Lower lobe of right lung (tissue), 2 donors: ENCODE results near the gene ZNF439. TPM values are rescaled to one million over a fixed set of nuclear protein-coding genes. Genes with fewer than 3 reads are reported as not detected.
"Not testable (repeated sequence)": the region's sequence is repeated elsewhere in the genome, so short reads cannot be mapped to it uniquely, and the experiment has no call there.

Experiments used
- ATAC-seq, 2 donors: fragments of 200-7000 bp; cut with Tn5 transposase; one replicate each; pipeline ENCODE4 v1.9.1; 2020 to 2022; ENCODE audit warnings: mild to moderate bottlenecking in 2 of 2, moderate library complexity in 2 of 2
- DNase-seq: peaks from one replicate; pipeline ENCODE4 v3.0.0-alpha.2; 2020
- H3K27ac ChIP-seq: fragments of 200-600 bp; one replicate; pipeline ENCODE4 v1.8.0; 2022
- H3K27me3 ChIP-seq: fragments of 200-600 bp; one replicate; pipeline ENCODE4 v1.8.0; 2022; ENCODE audit warnings: low read depth
- H3K36me3 ChIP-seq: fragments of 200-600 bp; one replicate; pipeline ENCODE4 v1.8.0; 2022; ENCODE audit warnings: mild to moderate bottlenecking
- H3K4me1 ChIP-seq: fragments of 200-600 bp; one replicate; pipeline ENCODE4 v1.8.0; 2022
- H3K4me3 ChIP-seq: fragments of 200-600 bp; one replicate; pipeline ENCODE4 v1.8.0; 2022; ENCODE audit warnings: mild to moderate bottlenecking
- H3K9me3 ChIP-seq: fragments of 200-600 bp; one replicate; pipeline ENCODE4 v1.8.0; 2022
- intact Hi-C: fragments of 100-400 bp; cut with DNase I; formaldehyde crosslinking; loops from one replicate; pipeline ENCODE4 v1.11.0; 2022
- total RNA-seq: library from RNA; stranded (reverse); fragmentation: NEBNext Ultra II Directional; extraction: Animal tissue kit (Norgen Biotek cat#: 25700); gene quantifications from one replicate; pipeline ENCODE4 v1.2.1, GENCODE V29; 2021
- TF ChIP-seq, protein P1 (sequence below): fragments of 200-600 bp; IDR thresholded peaks from one replicate; pipeline ENCODE4 v1.8.0; 2022; ENCODE audit warnings: antibody characterized with exemption, mild to moderate bottlenecking
- donor health status: DM: no; HTN: yes; CAD: no; lungs with severe emphysema.

Gene ZNF439
- total RNA-seq, 1 donor from 2014 or later, result 11.2 TPM

DNA sequence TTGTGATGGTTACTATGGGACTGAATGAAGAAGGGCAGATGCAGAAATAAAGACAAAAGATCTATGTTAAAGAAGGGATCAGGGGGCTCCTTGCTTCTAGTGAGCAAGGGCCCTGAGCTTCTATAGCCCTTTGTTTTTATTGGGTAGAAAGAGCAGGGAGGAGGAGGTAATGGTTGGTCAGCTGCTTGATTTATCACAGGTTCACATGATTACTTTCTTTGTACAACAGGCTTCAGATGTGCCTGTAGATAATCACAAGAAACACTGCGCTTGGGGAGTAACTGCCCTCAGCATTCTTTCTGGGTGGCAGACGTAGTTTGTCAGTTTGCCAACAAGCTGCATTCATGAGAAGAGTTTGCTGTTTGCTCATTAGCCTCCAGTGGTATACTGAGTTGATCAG, 4.8 kb upstream of the ZNF439 start:
- ATAC-seq, result no peak
- TF ChIP-seq, protein P1, sequence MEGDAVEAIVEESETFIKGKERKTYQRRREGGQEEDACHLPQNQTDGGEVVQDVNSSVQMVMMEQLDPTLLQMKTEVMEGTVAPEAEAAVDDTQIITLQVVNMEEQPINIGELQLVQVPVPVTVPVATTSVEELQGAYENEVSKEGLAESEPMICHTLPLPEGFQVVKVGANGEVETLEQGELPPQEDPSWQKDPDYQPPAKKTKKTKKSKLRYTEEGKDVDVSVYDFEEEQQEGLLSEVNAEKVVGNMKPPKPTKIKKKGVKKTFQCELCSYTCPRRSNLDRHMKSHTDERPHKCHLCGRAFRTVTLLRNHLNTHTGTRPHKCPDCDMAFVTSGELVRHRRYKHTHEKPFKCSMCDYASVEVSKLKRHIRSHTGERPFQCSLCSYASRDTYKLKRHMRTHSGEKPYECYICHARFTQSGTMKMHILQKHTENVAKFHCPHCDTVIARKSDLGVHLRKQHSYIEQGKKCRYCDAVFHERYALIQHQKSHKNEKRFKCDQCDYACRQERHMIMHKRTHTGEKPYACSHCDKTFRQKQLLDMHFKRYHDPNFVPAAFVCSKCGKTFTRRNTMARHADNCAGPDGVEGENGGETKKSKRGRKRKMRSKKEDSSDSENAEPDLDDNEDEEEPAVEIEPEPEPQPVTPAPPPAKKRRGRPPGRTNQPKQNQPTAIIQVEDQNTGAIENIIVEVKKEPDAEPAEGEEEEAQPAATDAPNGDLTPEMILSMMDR, result no peak
- no peaks in the 10 kb centered on the region for H3K9me3 ChIP-seq
- DNase-seq, result no peak
- H3K4me3 ChIP-seq, result no peak overlapping the region
- intact Hi-C loops, result no loop called here
- H3K27ac ChIP-seq, result no peak overlapping the region
- H3K36me3 ChIP-seq, result no peaks in the 10 kb centered on the region
- H3K27me3 ChIP-seq, result no peaks in the 10 kb centered on the region
- peaks cover 6% of the 10 kb centered on the region for H3K4me1 ChIP-seq

DNA sequence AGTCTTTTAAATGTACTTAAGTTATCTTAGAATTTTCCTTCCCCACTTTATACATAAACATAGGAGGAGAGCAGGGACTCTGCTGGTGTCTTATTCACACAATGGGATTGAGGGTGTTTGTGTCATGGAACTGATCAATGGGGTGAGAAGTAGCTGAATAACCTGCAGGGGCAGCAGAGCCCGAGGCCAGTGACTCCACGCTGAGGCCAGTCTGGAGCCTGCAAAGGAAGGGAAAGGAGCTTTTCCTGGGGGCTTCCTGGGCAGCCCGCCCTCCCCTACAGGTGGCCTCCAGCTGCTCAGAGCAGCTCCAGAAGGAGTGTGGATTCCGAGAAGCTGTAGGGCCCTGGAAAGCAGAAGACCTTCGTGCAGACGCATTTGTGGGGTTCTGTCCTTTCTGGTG, 911 bp upstream of the ZNF439 start:
- DNase-seq, result not testable (repeated sequence)

DNA sequence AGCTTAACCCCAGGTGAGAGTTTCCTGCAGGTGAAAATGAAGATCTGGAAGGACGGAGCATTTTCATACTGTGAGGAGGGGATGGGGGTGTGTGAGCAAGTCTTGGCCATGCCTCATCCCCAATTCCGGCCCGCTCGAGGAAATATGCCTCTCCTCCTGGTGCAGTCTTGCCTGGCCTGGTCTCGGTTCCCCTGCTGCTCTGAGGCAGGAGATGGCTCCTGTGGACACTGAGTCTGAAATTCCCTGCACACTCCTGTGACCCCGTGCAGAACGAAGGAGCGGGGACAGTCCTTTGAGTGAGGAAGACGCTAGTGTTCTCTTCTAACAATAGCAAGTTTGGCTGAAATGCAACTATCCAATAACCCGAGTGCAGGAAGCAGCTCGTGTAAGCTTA, 329 bp upstream of the ZNF439 start:
- intact Hi-C loops, result no loop called here
- Histone ChIP-seq H3K27ac (peak overlapping the region; percentile 75), H3K4me3 (peak overlapping the region; percentile 78), H3K36me3 (no peaks in the 10 kb centered on the region), H3K9me3 (no peaks in the 10 kb centered on the region), H3K4me1 (peaks cover 18% of the 10 kb centered on the region), H3K27me3 (no peaks in the 10 kb centered on the region)
- peak; percentile 6 to 27 for ATAC-seq
- TF ChIP-seq, protein P1, result no peak
- DNase-seq, result no peak

More for the DNA sequence above, 911 bp upstream of the ZNF439 start:
- H3K9me3 ChIP-seq, H3K4me3 ChIP-seq, ATAC-seq, H3K36me3 ChIP-seq, H3K27ac ChIP-seq, intact Hi-C loops, H3K27me3 ChIP-seq: not testable (repeated sequence)
- peaks cover 18% of the 10 kb centered on the region for H3K4me1 ChIP-seq

DNA sequence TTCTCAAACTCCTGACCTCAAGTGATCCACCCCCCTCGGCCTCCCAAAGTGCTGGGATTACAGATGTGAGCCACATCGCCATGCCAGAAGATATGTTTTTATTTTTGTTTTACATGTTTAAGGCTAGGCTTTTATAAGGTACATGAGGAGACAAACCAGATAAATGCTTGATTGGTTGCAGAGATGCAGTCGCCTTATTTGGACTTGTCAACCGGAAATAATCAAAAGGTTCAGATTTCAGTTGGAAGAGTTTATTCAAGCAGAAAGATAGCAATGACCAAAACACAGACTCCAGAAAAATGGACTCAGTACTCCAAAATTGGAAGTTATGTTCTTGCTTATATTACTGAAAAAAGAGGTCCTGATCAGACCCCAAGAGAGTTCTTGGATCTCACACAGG, 1.8 kb downstream of the ZNF439 start:
- intact Hi-C loops, H3K4me3 ChIP-seq, ATAC-seq: not testable (repeated sequence)

DNA sequence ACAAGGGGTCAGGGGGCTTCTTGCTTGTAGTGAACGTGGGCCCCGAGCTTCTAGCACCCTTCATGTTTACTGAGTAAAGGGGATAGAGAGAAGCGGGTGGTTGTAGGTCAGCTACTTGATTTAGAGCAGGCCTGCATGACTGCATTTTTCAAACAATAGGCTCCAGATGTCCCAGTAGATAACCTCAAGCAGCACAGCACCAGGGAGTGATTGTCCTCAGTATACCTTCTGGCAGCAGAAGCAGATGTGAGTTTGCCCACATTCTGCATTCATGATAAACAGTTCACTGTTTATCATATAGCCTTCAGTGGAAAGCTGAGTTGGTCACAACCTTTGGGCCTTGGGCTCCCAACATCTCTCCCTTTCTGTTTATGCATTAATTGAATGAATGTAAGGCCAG, 4.8 kb downstream of the ZNF439 start:
- intact Hi-C loops, result no loop called here
- H3K4me1 ChIP-seq, result peaks cover 13% of the 10 kb centered on the region
- TF ChIP-seq, protein P1, result no peak
- no peak for DNase-seq
- H3K9me3 ChIP-seq, result no peaks in the 10 kb centered on the region
- ATAC-seq, result no peak
- H3K27me3 ChIP-seq, result no peaks in the 10 kb centered on the region
- no peak overlapping the region for H3K4me3 ChIP-seq
- no peak overlapping the region for H3K27ac ChIP-seq
- peaks cover 4% of the 10 kb centered on the region for H3K36me3 ChIP-seq

More for the DNA sequence above, 1.8 kb downstream of the ZNF439 start:
- H3K27ac ChIP-seq, H3K36me3 ChIP-seq, H3K9me3 ChIP-seq, DNase-seq, H3K27me3 ChIP-seq: not testable (repeated sequence)
- peaks cover 18% of the 10 kb centered on the region for H3K4me1 ChIP-seq

DNA sequence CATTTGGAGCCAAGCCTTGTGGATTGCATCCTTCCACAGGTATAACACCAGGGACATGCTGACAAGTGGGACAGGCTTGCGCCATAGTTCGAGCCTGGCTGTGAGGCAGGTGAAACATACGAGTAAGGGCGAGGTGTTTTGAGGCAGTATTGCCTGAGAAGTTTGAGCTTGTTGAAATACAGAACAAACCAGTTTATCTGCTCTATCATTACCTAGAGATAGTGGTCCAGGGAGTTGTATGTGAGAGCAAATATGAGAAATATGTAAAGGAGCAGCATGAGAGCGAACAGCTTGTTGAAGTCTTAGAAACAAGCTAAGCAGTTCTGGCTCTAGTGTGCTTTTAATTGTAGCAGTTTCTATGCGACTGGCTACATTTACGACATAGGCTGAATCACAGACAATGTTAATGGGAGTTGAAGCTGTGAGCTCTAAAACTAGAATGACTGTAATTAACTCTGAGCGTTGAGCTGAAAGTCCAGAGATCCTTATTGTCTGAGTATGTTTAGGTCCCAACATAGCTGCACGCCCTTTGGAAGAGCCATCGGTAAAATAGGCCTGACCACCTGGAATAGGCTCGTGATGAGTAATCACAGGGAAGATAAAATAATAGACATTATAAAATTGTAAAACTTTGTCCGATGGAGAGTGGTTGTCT, 8.2 kb downstream of the ZNF439 start:
- TF ChIP-seq, protein P1, result no peak
- no peak overlapping the region for H3K4me3 ChIP-seq
- no peaks in the 10 kb centered on the region for H3K27me3 ChIP-seq
- no peaks in the 10 kb centered on the region for H3K4me1 ChIP-seq
- peaks cover 4% of the 10 kb centered on the region for H3K36me3 ChIP-seq
- peak; percentile 90 to 94 for ATAC-seq
- H3K27ac ChIP-seq, result peak overlapping the region; percentile 24
- H3K9me3 ChIP-seq, result peaks cover 9% of the 10 kb centered on the region
- intact Hi-C loops, result no loop called here
- peak; percentile 66 for DNase-seq
